Stomach (tissue), 9 donors: ENCODE measurements around the gene CEMIP. TPM values are rescaled to one million over a fixed set of nuclear protein-coding genes. Genes with fewer than 3 reads are reported as not detected.

ENCODE experiments used
- DNase-seq, 2 donors: peaks; one replicate each; pipeline versions ENCODE4 v3.0.0 to v3.0.0-alpha.2; 2013 to 2019
- H3K27ac ChIP-seq, 5 donors: fragments of 200-600 bp in 4 of 5; sonication (generic) in 4 of 5; one replicate each; pipeline ENCODE4 v1.5.1; 2013 to 2019; ENCODE audit warnings: mild to moderate bottlenecking in 1 of 5, moderate library complexity in 1 of 5
- H3K27me3 ChIP-seq, 3 donors: fragments of 200-600 bp; sonication (generic); one replicate each; pipeline ENCODE4 v1.5.1; 2017 to 2019; ENCODE audit warnings: mixed run types in 1 of 3
- H3K36me3 ChIP-seq, 4 donors: fragments of 200-600 bp; sonication (generic); 1 replicate in 3 of 4; 2 replicates in 1 of 4; pipeline ENCODE4 v1.5.1; 2016 to 2019
- H3K4me1 ChIP-seq, 4 donors: fragments of 200-600 bp; sonication (generic); one replicate each; pipeline ENCODE4 v1.5.1; 2016 to 2019
- H3K4me3 ChIP-seq, 4 donors: fragments of 200-600 bp; sonication (generic) in 3 of 4; one replicate each; pipeline ENCODE4 v1.5.1; 2016 to 2019; ENCODE audit warnings: mild to moderate bottlenecking in 1 of 4
- H3K9me3 ChIP-seq, 4 donors: fragments of 200-600 bp; sonication (generic); one replicate each; pipeline ENCODE4 v1.5.1; 2016 to 2019
- CTCF ChIP-seq, 7 experiments: fragments of 450-650 bp in 4 of 7; fragments of 200-600 bp in 3 of 7; sonication (generic) in 3 of 7; IDR thresholded peaks; one replicate each; pipeline ENCODE4 v1.5.1; 2016 to 2019; ENCODE audit warnings: antibody characterized with exemption in 7 of 7, control low read depth in 2 of 7, mild to moderate bottlenecking in 1 of 7
- EP300 ChIP-seq: sonication (generic); formaldehyde crosslinking; IDR thresholded peaks from one replicate; pipeline ENCODE4 v1.6.1; 2017; ENCODE audit warnings: antibody characterized with exemption
- POLR2A ChIP-seq, 4 donors: fragments of 450-650 bp; IDR thresholded peaks; one replicate each; pipeline ENCODE4 v1.6.1; 2016; ENCODE audit warnings: antibody characterized with exemption in 4 of 4, control low read depth in 2 of 4, mild to moderate bottlenecking in 1 of 4, moderate library complexity in 1 of 4
- POLR2AphosphoS5 ChIP-seq, 3 donors: sonication (generic); formaldehyde crosslinking; IDR thresholded peaks; one replicate each; pipeline ENCODE4 v1.6.1; 2016; ENCODE audit warnings: antibody characterized with exemption in 3 of 3
- WGBS, 5 donors: extraction: QIAGEN DNeasy Blood & Tissue Kit in 3 of 5; methylation state at CpG; one replicate each; pipeline versions ENCODE4 v1.1.5 to v1.1.7; 2013 to 2018; 5-methylcytosine and 5-hydroxymethylcytosine counted together
- intact Hi-C: fragments of 100-400 bp; cut with DNase I; formaldehyde crosslinking; loops from one replicate; pipeline ENCODE4 v1.15.1; 2023; ENCODE audit warnings: low total_unique reads
- polyA plus RNA-seq, 3 donors: library from polyadenylated mRNA; stranded (reverse); fragments of 200-250 nt; gene quantifications; one replicate each; pipeline ENCODE4 v1.2.3, GENCODE V29; 2013
- total RNA-seq, 5 donors: library from RNA; depleted of rRNA; stranded (reverse); fragments of >200 nt; gene quantifications; one replicate each; pipeline versions ENCODE4 v1.1.0 to v1.2.3, GENCODE V29; 2014 to 2016
- donor health status: healthy with polysubstance abuse.
- donor health status: Bipolar disorder and iron deficiency.
- donor health status: healthy.

Gene CEMIP
- total and polyA plus RNA-seq, 8 donors = 0.53 to 2.6 (median 1.4) TPM; not detected in 4

GRCh38 chr15:80967991-80968510, 188.9 kb downstream of the CEMIP start:
- WGBS, 5 donors = 95 to 98% (median 98%) methylated on average over 4 of the region's 4 CpGs
- Histone ChIP-seq H3K4me3 (no peak overlapping the region), H3K36me3 (peaks cover 0 to 37% (median 35%) of the 10 kb centered on the region in 4 donors), H3K27ac (no peak overlapping the region), H3K27me3 (no peaks in the 10 kb centered on the region), H3K9me3 (no peaks in the 10 kb centered on the region), H3K4me1 (peaks cover 0 to 10% (median 3%) of the 10 kb centered on the region in 4 donors)
- DNase-seq = no peak
- intact Hi-C loops = loop anchor here (5.0 to 10.0 kb wide), 3 partner anchors 183 to 511 kb away; no protein-coding TSS in a partner anchor
- TF ChIP-seq POLR2A (IDR thresholded peaks at IDR 0.05) (no peak), POLR2AphosphoS5 (IDR thresholded peaks at IDR 0.05) (no peak), EP300 (no peak), CTCF (IDR thresholded peaks at IDR 0.05) (no peak)

GRCh38 chr15:80969316-80969715, 190.1 kb downstream of the CEMIP start:
- no peaks in the 10 kb centered on the region for H3K9me3 ChIP-seq
- DNase-seq = no peak
- H3K4me3 ChIP-seq = no peak overlapping the region
- peaks cover 0 to 44% (median 40%) of the 10 kb centered on the region in 4 donors for H3K36me3 ChIP-seq
- no peak overlapping the region for H3K27ac ChIP-seq
- intact Hi-C loops = loop anchor here (5.0 to 10.0 kb wide), 3 partner anchors 185 to 512 kb away; no protein-coding TSS in a partner anchor
- H3K4me1 ChIP-seq = peaks cover 0 to 10% (median 3%) of the 10 kb centered on the region in 4 donors
- no peaks in the 10 kb centered on the region for H3K27me3 ChIP-seq
- no peak for TF ChIP-seq CTCF (IDR thresholded peaks at IDR 0.05)
- TF ChIP-seq POLR2A (IDR thresholded peaks at IDR 0.05) = no peak
- no peak for TF ChIP-seq POLR2AphosphoS5 (IDR thresholded peaks at IDR 0.05)
- no peak for TF ChIP-seq EP300
- 75 to 93% (median 87%) methylated on average over 6 to 7 of the region's 7 CpGs for WGBS, 5 donors

GRCh38 chr15:80970018-80970657, 191.0 kb downstream of the CEMIP start:
- no peaks in the 10 kb centered on the region for H3K27me3 ChIP-seq
- DNase-seq = peak; percentile 54 to 87
- H3K9me3 ChIP-seq = no peaks in the 10 kb centered on the region
- no peak overlapping the region for H3K27ac ChIP-seq
- TF ChIP-seq POLR2A (IDR thresholded peaks at IDR 0.05) (no peak), CTCF (IDR thresholded peaks at IDR 0.05) (peak in 5 of 7 experiments; percentile 23 to 98 (median 73))
- H3K4me3 ChIP-seq = no peak overlapping the region
- intact Hi-C loops = no loop called here
- H3K36me3 ChIP-seq = peaks cover 0 to 44% (median 39%) of the 10 kb centered on the region in 4 donors
- WGBS, 5 donors = 55 to 61% (median 56%) methylated on average over 12 of the region's 12 CpGs
- H3K4me1 ChIP-seq = peaks cover 0 to 10% (median 3%) of the 10 kb centered on the region in 4 donors

GRCh38 chr15:80970658-80971057, 191.5 kb downstream of the CEMIP start:
- Histone ChIP-seq H3K27ac (no peak overlapping the region), H3K9me3 (no peaks in the 10 kb centered on the region), H3K27me3 (no peaks in the 10 kb centered on the region), H3K4me3 (no peak overlapping the region), H3K36me3 (peaks cover 0 to 44% (median 37%) of the 10 kb centered on the region in 4 donors), H3K4me1 (peaks cover 0 to 10% (median 3%) of the 10 kb centered on the region in 4 donors)
- intact Hi-C loops = no loop called here
- DNase-seq = no peak
- WGBS, 5 donors = 74 to 85% (median 76%) methylated on average over 3 of the region's 3 CpGs
- TF ChIP-seq POLR2AphosphoS5 (IDR thresholded peaks at IDR 0.05) (no peak), EP300 (no peak), POLR2A (IDR thresholded peaks at IDR 0.05) (no peak), CTCF (IDR thresholded peaks at IDR 0.05) (no peak)
